Activated CD4-positive, alpha-beta T cell treated with anti-CD3 and anti-CD28 coated beads for 1 hour (primary cell): ENCODE results near the gene TBR1.

Experiments used
- DNase-seq: peaks from one replicate; pipeline ENCODE4 v3.0.0-alpha.2; 2020

TBR1 gene

GRCh38 chr2:161415034-161415986, 787 bp upstream of the TBR1 start:
- DNase-seq: no peak

- no peak for DNase-seq
Measured at GRCh38 chr2:161416708-161417437, 776 bp downstream of the TBR1 start.

- DNase-seq: no peak
Measured at GRCh38 chr2:161417438-161418274, 1.6 kb downstream of the TBR1 start.

- DNase-seq: no peak
Measured at GRCh38 chr2:161418275-161418714, 2.2 kb downstream of the TBR1 start.

- no peak for DNase-seq
Measured at GRCh38 chr2:161418715-161419637, 2.9 kb downstream of the TBR1 start.

- DNase-seq: no peak
Measured at GRCh38 chr2:161419638-161420190, 3.6 kb downstream of the TBR1 start.

- DNase-seq: no peak
Measured at GRCh38 chr2:161420406-161421074, 4.4 kb downstream of the TBR1 start.

GRCh38 chr2:161421686-161422085, 5.6 kb downstream of the TBR1 start:
- DNase-seq: no peak

- DNase-seq: no peak
Measured at GRCh38 chr2:161422816-161423403, 6.8 kb downstream of the TBR1 start.

- no peak for DNase-seq
Measured at GRCh38 chr2:161423421-161424393, 7.6 kb downstream of the TBR1 start.

- DNase-seq: no peak
Measured at GRCh38 chr2:161424394-161424769, 8.3 kb downstream of the TBR1 start.

- no peak for DNase-seq
Measured at GRCh38 chr2:161424891-161425727, 9.0 kb downstream of the TBR1 start.

- DNase-seq: no peak
Measured at GRCh38 chr2:161425728-161426454, 9.8 kb downstream of the TBR1 start.

GRCh38 chr2:161426455-161426921, 10.4 kb downstream of the TBR1 start:
- no peak for DNase-seq

- DNase-seq: no peak
Measured at GRCh38 chr2:161426922-161427663, 11.0 kb downstream of the TBR1 start.

GRCh38 chr2:161427664-161428587, 11.8 kb downstream of the TBR1 start:
- no peak for DNase-seq
